BLaER1 treated with 17β-estradiol and CSF1 and Interleukin-3, amounts not matched to agents 10 nM and 100 nM (cell line): ENCODE measurements around the gene IFNK.

Experiments
- H3K27ac ChIP-seq, 11 experiments: shearing (Covaris generic); formaldehyde crosslinking; 2 replicates each; pipeline ENCODE4 v1.8.1; 2022
- H3K27me3 ChIP-seq, 11 experiments: shearing (Covaris generic); formaldehyde crosslinking; 2 replicates each; pipeline ENCODE4 v1.8.1; 2022
- H3K36me3 ChIP-seq, 11 experiments: shearing (Covaris generic); formaldehyde crosslinking; 2 replicates each; pipeline ENCODE4 v1.8.1; 2022
- H3K4me1 ChIP-seq, 10 experiments: shearing (Covaris generic); formaldehyde crosslinking; 2 replicates each; pipeline ENCODE4 v1.8.1; 2022
- H3K4me2 ChIP-seq, 11 experiments: shearing (Covaris generic); formaldehyde crosslinking; 2 replicates each; pipeline ENCODE4 v1.8.1; 2022
- H3K4me3 ChIP-seq, 10 experiments: shearing (Covaris generic); formaldehyde crosslinking; 2 replicates each; pipeline ENCODE4 v1.8.1; 2022
- H3K9ac ChIP-seq, 11 experiments: shearing (Covaris generic); formaldehyde crosslinking; 2 replicates each; pipeline ENCODE4 v1.8.1; 2022
- H3K9me3 ChIP-seq, 11 experiments: shearing (Covaris generic); formaldehyde crosslinking; replicated peaks in 1 of 11; 2 replicates each; pipeline ENCODE4 v1.8.1; 2022
- H4K20me1 ChIP-seq, 11 experiments: shearing (Covaris generic); formaldehyde crosslinking; 2 replicates each; pipeline ENCODE4 v1.8.1; 2022
- Cebpa-rat ChIP-seq, 11 experiments: shearing (Covaris generic); IDR thresholded peaks; 2 replicates each; pipeline ENCODE4 v1.8.1; 2022

Gene IFNK

DNA sequence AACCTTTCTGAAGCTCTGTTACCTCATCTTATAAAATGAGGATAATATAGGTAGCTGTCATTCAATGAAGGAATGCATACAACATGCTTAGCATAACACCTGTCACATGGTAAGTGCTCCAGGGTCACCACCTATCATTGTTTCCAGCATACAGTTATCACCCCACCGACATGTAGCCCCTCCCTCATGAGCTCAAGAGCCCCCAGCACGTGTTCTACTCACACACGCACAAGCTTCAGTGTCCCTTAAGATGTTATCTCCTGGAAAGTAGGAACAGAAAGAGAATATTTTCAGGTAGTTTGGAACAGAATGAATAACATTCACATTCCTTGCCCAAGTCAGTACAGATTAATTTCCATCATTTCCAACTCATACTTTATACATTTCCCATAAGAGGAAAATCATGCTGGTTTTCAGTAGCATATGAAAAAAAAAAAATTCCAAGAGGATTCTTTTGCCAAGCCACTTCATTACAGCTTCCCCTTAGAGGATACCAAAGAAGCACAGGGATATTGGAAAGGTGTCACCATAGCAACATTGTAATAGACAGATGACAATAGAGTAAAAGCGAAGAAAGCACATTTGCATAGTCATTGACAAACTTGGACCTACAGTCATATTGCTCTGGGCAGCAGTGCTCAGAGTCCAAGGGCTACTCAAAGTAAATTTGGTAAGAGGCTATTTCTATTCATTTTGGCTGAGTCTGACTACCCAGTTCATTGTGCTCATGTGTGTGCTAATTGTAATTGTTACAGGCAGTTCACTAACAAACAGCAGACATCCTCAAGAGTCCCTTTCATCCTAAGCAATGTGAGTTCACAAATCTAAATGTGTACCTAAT lies 7.0 kb downstream of the IFNK start:
- Histone ChIP-seq H3K9me3 (no peaks in the 10 kb centered on the region), H3K4me2 (peak overlapping the region in 2 of 11 experiments; percentile 76 to 93; a peak in 3 of 22 replicates), H3K36me3 (peaks cover 0 to 13% (median 4%) of the 10 kb centered on the region in 11 experiments; a peak in 5 of 22 replicates), H3K4me1 (peaks cover 17 to 66% (median 22%) of the 10 kb centered on the region in 10 experiments), H3K27me3 (peaks cover 6 to 16% (median 11%) of the 10 kb centered on the region in 11 experiments; a peak in 18 of 22 replicates), H3K4me3 (no peak overlapping the region; a peak in 1 of 20 replicates), H4K20me1 (peaks cover 0 to 7% (median 0%) of the 10 kb centered on the region in 11 experiments; a peak in 1 of 22 replicates), H3K9ac (no peak overlapping the region), H3K27ac (no peak overlapping the region)
- TF ChIP-seq Cebpa-rat (IDR thresholded peaks at IDR 0.05) = no peak

DNA sequence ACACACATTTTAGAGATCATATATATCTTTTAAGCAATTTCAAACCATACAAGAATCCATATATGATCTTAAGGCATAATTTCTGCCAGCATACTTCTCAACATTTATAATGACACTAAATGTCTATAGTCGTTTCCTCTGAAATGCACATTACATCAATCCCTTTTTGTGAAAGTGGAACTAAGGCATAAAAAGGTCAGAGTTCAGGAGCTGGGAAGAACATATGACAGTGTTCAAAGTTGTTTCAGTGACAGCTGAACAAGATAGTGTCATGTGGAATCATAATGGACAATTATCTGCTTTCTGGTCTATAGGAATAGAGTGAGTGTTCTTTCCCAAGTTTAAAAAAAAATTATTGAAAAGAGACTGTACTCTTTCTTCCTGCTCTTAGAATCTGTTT lies 8.0 kb downstream of the IFNK start:
- H3K9ac ChIP-seq = no peak overlapping the region
- H3K36me3 ChIP-seq = peaks cover 0 to 17% (median 4%) of the 10 kb centered on the region in 11 experiments; a peak in 6 of 22 replicates
- no peak overlapping the region for H3K27ac ChIP-seq
- H3K4me3 ChIP-seq = no peak overlapping the region
- H3K4me2 ChIP-seq = no peak overlapping the region
- no peak for TF ChIP-seq Cebpa-rat (IDR thresholded peaks at IDR 0.05)
- peaks cover 17 to 57% (median 22%) of the 10 kb centered on the region in 10 experiments for H3K4me1 ChIP-seq
- peaks cover 6 to 12% (median 11%) of the 10 kb centered on the region in 11 experiments; a peak in 18 of 22 replicates for H3K27me3 ChIP-seq
- no peaks in the 10 kb centered on the region for H3K9me3 ChIP-seq
- H4K20me1 ChIP-seq = peaks cover 0 to 5% (median 0%) of the 10 kb centered on the region in 11 experiments; a peak in 1 of 22 replicates

DNA sequence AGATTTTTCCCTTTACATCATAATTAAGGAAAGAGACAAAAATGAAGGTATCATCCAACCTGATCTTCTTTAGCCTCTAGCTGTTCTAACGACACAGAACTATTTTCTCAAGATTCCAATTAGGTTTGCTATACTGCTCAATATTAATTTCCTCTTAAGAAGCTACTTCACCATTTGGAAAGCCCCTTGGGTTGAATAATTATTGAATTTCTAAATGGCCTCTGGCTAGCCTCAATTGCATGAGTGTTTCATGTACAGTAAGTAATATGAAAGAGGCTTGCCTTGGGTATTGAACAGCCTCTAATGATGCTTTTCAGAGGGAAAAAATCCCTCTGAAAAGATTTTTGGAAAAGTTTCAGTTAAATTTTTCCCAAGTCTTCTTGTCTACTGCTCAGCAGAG lies 9.2 kb downstream of the IFNK start:
- Histone ChIP-seq H3K36me3 (peaks cover 0 to 21% (median 4%) of the 10 kb centered on the region in 11 experiments; a peak in 6 of 22 replicates), H3K27me3 (no peaks in the 10 kb centered on the region), H4K20me1 (no peaks in the 10 kb centered on the region), H3K9me3 (no peaks in the 10 kb centered on the region), H3K4me3 (no peak overlapping the region), H3K27ac (no peak overlapping the region), H3K9ac (no peak overlapping the region), H3K4me2 (peak overlapping the region in 2 of 11 experiments; percentile 58 to 65; a peak in 3 of 22 replicates), H3K4me1 (peaks cover 10 to 47% (median 13%) of the 10 kb centered on the region in 10 experiments)
- TF ChIP-seq Cebpa-rat (IDR thresholded peaks at IDR 0.05) = no peak

DNA sequence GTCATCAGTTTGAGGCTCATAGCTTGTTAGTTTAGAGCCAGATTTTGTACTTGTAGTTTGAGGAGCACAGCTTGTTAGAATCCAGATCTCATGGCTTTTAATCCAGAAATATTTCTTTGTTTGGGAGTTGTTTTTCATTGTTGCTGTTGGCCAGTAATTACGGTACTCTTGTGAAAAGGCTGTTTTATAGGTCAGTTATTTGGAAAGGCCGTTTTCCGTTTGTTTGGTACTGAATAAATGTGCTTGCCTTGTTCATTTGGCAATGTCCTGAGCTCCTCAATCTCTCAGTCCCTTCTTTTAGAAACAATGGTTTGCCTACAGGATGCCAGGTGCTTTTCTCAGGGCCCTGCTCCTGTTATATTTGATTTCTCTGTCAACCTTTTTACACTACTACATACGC lies 10.0 kb downstream of the IFNK start:
- peak overlapping the region; percentile 31 to 65 (median 55) for H3K4me2 ChIP-seq
- peaks cover 10 to 48% (median 14%) of the 10 kb centered on the region in 10 experiments for H3K4me1 ChIP-seq
- no peak overlapping the region for H3K9ac ChIP-seq
- no peaks in the 10 kb centered on the region for H3K9me3 ChIP-seq
- no peak overlapping the region; a peak in 1 of 22 replicates for H3K27ac ChIP-seq
- H3K36me3 ChIP-seq = peaks cover 0 to 25% (median 4%) of the 10 kb centered on the region in 11 experiments; a peak in 6 of 22 replicates
- H3K27me3 ChIP-seq = no peaks in the 10 kb centered on the region
- no peak for TF ChIP-seq Cebpa-rat (IDR thresholded peaks at IDR 0.05)
- no peak overlapping the region for H3K4me3 ChIP-seq
- no peaks in the 10 kb centered on the region for H4K20me1 ChIP-seq

DNA sequence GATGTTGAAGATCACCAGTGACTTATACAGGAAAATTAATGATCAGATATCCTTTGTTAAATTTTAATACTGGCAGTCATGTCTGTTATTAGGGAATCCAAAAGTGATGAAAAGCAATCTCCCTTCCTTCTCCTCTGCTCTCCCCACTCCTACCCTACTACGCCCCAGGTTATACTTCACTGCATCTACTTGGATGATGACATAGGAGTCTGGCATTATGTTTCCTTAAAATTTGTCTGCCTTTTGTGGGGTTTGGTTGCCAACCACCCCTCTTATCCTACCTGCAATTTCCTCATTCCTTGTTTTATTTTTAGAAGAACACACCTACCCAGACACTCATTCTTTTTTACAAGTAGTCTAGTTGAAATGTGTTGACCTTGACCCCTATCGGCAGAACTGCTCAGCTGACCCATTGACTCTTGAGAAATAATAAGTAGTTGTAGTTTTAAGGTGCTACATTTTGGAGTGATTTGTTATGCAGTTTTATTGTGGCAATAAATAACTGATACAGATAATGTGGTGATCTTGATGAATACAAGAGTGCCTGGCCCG lies 10.6 kb downstream of the IFNK start:
- Histone ChIP-seq H3K4me2 (peak overlapping the region; percentile 31 to 65 (median 55); a peak in 21 of 22 replicates), H3K36me3 (peaks cover 0 to 25% (median 4%) of the 10 kb centered on the region in 11 experiments; a peak in 6 of 22 replicates), H3K4me1 (peaks cover 10 to 54% (median 19%) of the 10 kb centered on the region in 10 experiments), H4K20me1 (no peaks in the 10 kb centered on the region), H3K27me3 (no peaks in the 10 kb centered on the region), H3K9ac (no peak overlapping the region), H3K27ac (no peak overlapping the region), H3K9me3 (no peaks in the 10 kb centered on the region), H3K4me3 (no peak overlapping the region)
- TF ChIP-seq Cebpa-rat (IDR thresholded peaks at IDR 0.05) = no peak

DNA sequence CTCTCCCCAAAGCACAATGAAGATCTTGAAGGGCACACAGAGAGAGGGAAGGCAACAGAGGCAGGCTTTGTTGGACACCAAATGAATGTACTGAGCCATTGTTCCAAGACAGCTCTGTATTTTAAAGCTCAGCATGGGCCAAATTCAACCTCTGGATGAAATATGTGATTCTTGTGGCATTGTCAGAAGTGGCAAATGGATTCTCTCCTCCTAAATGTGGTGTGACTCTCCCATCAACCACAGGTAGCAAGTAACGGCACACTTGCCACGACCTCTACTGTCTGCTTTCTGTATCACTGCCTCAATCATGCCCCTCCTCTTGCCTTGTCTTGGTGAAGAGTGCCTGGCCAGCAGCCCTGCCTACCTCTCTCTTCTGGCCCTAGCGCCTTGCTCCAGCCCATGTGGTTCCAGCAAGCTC lies 11.6 kb downstream of the IFNK start:
- no peak for TF ChIP-seq Cebpa-rat (IDR thresholded peaks at IDR 0.05)
- Histone ChIP-seq H3K36me3 (peaks cover 0 to 25% (median 4%) of the 10 kb centered on the region in 11 experiments; a peak in 6 of 22 replicates), H3K4me1 (peaks cover 10 to 55% (median 27%) of the 10 kb centered on the region in 10 experiments), H4K20me1 (no peaks in the 10 kb centered on the region), H3K9me3 (no peaks in the 10 kb centered on the region), H3K27me3 (no peaks in the 10 kb centered on the region), H3K27ac (no peak overlapping the region), H3K4me2 (no peak overlapping the region), H3K9ac (no peak overlapping the region), H3K4me3 (no peak overlapping the region)

DNA sequence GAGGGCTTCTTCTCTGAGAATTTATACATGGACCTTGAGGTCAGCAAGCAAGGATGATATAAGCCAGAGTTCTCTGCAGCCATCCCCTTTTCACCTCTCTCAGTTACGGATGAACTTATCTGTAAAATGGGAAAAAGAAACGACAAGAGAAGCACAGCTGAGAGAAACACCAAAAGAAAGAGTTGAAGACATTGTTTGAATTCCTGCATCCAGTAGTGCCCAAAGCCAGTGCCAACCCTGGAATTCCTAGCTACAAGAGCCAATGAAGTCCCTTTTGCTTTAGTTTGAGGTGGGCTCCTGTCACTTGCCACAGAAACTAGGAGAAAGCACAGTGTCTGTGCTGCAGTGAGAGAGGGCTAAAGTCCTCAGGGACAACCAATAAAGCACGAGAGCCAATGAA lies 12.1 kb downstream of the IFNK start:
- Histone ChIP-seq H3K27ac (no peak overlapping the region), H3K27me3 (no peaks in the 10 kb centered on the region)

DNA sequence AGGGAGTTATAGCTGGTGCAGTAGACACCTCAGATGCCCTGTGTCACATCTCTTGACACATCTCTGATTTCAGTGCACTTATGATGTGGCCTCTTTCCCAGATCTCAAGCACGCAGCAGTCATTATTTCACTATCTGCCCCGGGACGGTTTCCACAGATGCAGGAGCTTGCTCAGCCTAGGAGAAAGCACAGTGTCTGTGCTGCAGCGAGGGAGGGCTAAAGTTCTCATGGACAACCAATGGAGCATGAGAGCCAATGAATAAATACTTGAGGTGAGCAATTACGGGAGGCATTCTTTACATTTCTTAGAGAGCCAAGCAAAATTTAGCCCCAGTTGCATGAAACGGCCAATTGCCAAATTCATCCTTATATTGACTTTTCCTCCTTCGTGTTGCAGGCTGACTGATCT lies 12.9 kb downstream of the IFNK start:
- TF ChIP-seq Cebpa-rat (IDR thresholded peaks at IDR 0.05) = no peak
- Histone ChIP-seq H4K20me1 (no peaks in the 10 kb centered on the region), H3K9ac (no peak overlapping the region), H3K4me3 (no peak overlapping the region), H3K4me1 (peaks cover 10 to 56% (median 28%) of the 10 kb centered on the region in 10 experiments), H3K36me3 (peaks cover 0 to 31% (median 6%) of the 10 kb centered on the region in 11 experiments; a peak in 6 of 22 replicates), H3K27me3 (no peaks in the 10 kb centered on the region), H3K9me3 (no peaks in the 10 kb centered on the region), H3K27ac (no peak overlapping the region), H3K4me2 (no peak overlapping the region)

More for the DNA sequence above, 12.1 kb downstream of the IFNK start:
- Histone ChIP-seq H3K4me2 (no peak overlapping the region), H3K36me3 (peaks cover 0 to 25% (median 4%) of the 10 kb centered on the region in 11 experiments; a peak in 6 of 22 replicates), H3K9me3 (no peaks in the 10 kb centered on the region), H3K9ac (no peak overlapping the region), H3K4me1 (peaks cover 10 to 56% (median 28%) of the 10 kb centered on the region in 10 experiments), H3K4me3 (no peak overlapping the region), H4K20me1 (no peaks in the 10 kb centered on the region)
- TF ChIP-seq Cebpa-rat (IDR thresholded peaks at IDR 0.05) = no peak

DNA sequence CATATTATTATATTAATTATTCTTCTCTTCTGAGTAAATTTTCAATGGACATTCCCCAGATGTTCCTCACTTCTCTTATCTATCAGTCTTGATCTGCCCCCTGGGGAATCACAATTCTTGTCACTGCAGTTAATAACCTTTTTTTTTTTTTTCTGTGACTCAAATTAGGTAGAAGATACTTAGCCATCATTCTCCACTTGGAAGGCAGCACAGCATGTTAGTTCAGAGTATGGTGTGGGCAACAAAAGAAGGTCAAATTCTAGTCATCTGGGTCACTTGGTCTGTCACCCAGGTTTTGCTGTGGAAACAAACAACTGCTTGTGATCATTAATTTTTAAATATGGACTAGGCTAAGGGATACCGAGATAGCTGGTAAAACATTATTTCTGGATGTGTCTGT lies 13.7 kb downstream of the IFNK start:
- H3K4me2 ChIP-seq = no peak overlapping the region
- H4K20me1 ChIP-seq = no peaks in the 10 kb centered on the region
- peaks cover 0 to 38% (median 7%) of the 10 kb centered on the region in 11 experiments; a peak in 6 of 22 replicates for H3K36me3 ChIP-seq
- no peak overlapping the region for H3K4me3 ChIP-seq
- no peaks in the 10 kb centered on the region for H3K27me3 ChIP-seq
- H3K9me3 ChIP-seq = no peaks in the 10 kb centered on the region
- H3K9ac ChIP-seq = no peak overlapping the region
- no peak overlapping the region for H3K27ac ChIP-seq
- TF ChIP-seq Cebpa-rat (IDR thresholded peaks at IDR 0.05) = no peak
- peaks cover 10 to 49% (median 28%) of the 10 kb centered on the region in 10 experiments for H3K4me1 ChIP-seq
